Measurements from ENCODE around the gene FOXO6.
"Not testable (repeated sequence)": the region's sequence is repeated elsewhere in the genome, so short reads cannot be mapped to it uniquely, and the experiment has no call there.

FOXO6 gene

GRCh38 chr1:41329662-41330587, 31.3 kb upstream of the FOXO6 start:
- DNase-seq (ENCODE audit: low read depth in 3 of 3): no peak

- no peak for DNase-seq (ENCODE audit: low read depth in 3 of 3)
These were observed 30.4 kb upstream of the FOXO6 start for GRCh38 chr1:41330588-41331545.

GRCh38 chr1:41331546-41331917, 29.7 kb upstream of the FOXO6 start:
- DNase-seq (ENCODE audit: low read depth in 3 of 3): no peak

GRCh38 chr1:41332161-41332560, 29.1 kb upstream of the FOXO6 start:
- DNase-seq (ENCODE audit: low read depth in 3 of 3): not testable (repeated sequence)

- DNase-seq (ENCODE audit: low read depth in 3 of 3): peak in 1 of 3 experiments; percentile 29
These were observed 28.0 kb upstream of the FOXO6 start for GRCh38 chr1:41333146-41333784.

- no peak for DNase-seq (ENCODE audit: low read depth in 3 of 3)
These were observed 22.4 kb upstream of the FOXO6 start for GRCh38 chr1:41338820-41339219.

- no peak for DNase-seq (ENCODE audit: low read depth in 3 of 3)
These were observed 20.4 kb upstream of the FOXO6 start for GRCh38 chr1:41340655-41341364.

DNA sequence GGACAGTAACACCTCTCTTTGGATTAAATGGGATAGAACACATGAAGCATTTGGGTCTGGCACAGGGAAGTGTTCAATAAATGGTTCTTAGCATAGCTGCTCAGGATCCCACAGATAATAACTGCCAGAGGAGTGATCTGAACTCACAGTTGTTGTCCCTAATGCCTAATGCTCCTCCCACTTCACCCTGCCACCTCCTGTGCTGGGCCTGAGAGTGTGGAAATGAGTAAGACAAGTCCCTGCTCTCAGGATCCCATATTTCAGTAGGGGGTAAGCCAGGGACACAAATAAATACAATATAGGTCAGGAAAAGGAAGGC, 19.9 kb upstream of the FOXO6 start:
- no peak for DNase-seq (ENCODE audit: low read depth in 3 of 3)

- no peak for DNase-seq (ENCODE audit: low read depth in 3 of 3)
These were observed 19.3 kb upstream of the FOXO6 start for GRCh38 chr1:41341772-41342562.

DNA sequence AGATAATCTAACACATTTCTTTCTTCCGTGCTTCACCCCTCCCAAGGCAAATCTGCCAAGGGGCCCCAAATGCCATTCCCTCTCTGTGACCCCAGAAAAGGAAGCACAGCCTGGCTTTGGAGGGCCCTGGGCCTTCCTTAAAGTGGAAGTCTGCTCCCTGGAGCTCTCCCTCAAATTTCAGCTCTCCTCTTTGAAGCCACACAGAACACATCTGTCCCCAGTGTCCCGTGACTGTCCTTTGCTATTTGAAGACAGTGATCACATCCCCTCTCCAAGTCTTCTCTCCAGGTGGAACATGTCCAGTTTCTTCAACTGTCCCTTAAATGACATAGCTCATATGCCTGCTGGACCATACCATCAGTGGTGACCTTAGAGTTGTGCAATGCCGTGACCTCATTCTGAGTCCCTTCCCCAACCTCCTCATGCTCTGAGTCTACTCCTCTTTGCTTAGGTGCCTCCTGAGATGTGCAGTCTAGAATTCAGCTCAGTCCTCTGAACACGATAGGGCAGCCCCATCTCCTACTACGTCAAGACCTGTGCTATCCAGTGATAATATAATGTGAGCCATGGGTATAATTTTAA, 18.4 kb upstream of the FOXO6 start:
- no peak for DNase-seq (ENCODE audit: low read depth in 3 of 3)

- no peak for DNase-seq (ENCODE audit: low read depth in 3 of 3)
These were observed 17.2 kb upstream of the FOXO6 start for GRCh38 chr1:41343790-41344699.

GRCh38 chr1:41344708-41345159, 16.5 kb upstream of the FOXO6 start:
- DNase-seq (ENCODE audit: low read depth in 3 of 3): no peak

GRCh38 chr1:41345434-41346075, 15.7 kb upstream of the FOXO6 start:
- no peak for DNase-seq (ENCODE audit: low read depth in 3 of 3)

- DNase-seq (ENCODE audit: low read depth in 3 of 3): no peak
These were observed 14.0 kb upstream of the FOXO6 start for GRCh38 chr1:41347276-41347675.

DNA sequence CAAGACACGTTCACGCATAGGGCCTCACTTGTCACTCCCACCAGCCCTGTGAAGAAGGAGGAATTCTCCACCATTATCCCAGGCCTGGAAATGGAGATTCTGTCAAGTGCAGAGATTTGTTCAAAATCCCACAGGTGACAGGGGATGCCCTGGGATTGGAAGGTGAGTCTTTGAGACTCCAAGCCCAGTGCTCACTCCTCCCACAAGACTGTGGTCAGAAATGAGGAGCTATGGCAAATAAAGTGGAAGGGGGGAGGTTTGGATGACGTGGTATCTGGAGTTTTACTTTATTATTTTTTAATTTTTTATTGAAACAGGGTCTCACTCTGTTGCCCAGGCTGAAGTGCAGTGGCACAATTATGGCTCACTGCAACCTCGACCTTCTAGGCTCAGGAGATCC, 12.8 kb upstream of the FOXO6 start:
- DNase-seq (ENCODE audit: low read depth in 3 of 3): no peak

DNA sequence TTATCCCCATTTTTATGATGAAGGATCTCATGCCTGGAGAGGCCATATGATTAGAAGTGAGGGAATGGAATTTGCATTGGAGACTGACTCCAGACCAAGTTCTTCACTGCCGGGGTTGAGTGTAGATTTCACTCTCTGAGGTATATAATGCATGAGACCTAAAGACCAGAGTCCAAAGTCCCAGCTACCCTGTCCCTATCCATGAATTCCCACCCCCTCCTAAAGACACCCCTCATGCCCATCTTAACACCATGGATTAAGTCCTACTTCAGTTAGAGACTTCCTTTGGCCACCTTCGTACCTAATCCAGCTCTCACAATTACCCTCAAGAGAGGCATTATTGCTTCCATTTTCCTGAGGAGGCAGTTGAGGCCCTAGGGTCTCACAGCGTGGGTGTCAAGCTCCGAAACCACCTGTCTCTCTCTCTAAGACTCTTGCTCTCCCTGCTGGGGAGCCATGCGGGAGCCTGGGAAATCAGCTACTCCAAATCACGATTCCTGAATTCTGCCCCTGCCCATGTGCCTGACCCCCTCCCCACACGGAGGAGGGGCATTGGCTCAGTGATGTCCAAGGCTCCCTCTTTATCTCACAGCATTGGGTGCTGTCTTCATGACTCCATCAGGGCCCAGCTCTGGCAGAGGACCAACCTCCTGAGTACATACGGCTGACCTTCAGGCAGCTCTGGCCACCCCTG, 11.7 kb upstream of the FOXO6 start:
- no peak for DNase-seq (ENCODE audit: low read depth in 3 of 3)

DNA sequence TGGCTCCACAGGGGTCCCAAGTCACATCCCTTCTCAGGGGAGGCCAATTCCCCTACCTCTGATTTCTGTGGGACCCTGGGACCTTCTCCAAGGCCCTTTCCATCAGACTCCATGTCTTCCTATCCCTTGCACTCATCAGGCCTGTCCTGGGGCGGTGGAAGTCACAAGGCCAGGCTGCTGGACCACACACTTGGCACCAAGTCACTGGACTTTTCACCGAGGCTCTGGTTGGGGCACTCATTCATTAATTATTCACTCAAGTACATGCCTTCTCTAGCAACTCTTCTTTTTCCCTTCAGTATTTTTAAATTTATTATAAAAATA, 11.2 kb upstream of the FOXO6 start:
- no peak for DNase-seq (ENCODE audit: low read depth in 3 of 3)
